Stimulated activated CD8-positive, alpha-beta memory T cell treated with anti-CD3 and anti-CD28 coated beads, Interleukin-15, amount 100 ng/mL, for 1 hour (primary cell): ENCODE data around the gene SLC13A3.

ENCODE experiments used
- DNase-seq: peaks from one replicate; pipeline ENCODE4 v3.0.0-alpha.2; 2020; ENCODE audit warnings: low read depth

The SLC13A3 gene

GRCh38 chr20:46555370-46555956 lies 95.8 kb downstream of the SLC13A3 start:
- no peak for DNase-seq

- no peak for DNase-seq
Measured at GRCh38 chr20:46554828-46555227, 96.4 kb downstream of the SLC13A3 start.

- DNase-seq, result no peak
Measured at GRCh38 chr20:46553926-46554325, 97.3 kb downstream of the SLC13A3 start.

GRCh38 chr20:46552460-46553420 lies 98.5 kb downstream of the SLC13A3 start:
- no peak for DNase-seq

GRCh38 chr20:46551522-46552381 lies 99.5 kb downstream of the SLC13A3 start:
- DNase-seq, result no peak

- no peak for DNase-seq
Measured at GRCh38 chr20:46550461-46550860, 100.8 kb downstream of the SLC13A3 start, which contains the start of gene OCSTAMP. TSS of gene OCSTAMP (minus strand) at chr20:46550654. CDS start at chr20:46550560, 94 bp downstream.

- no peak for DNase-seq
Measured at GRCh38 chr20:46549188-46549972, 101.9 kb downstream of the SLC13A3 start.

GRCh38 chr20:46548688-46549087 lies 102.6 kb downstream of the SLC13A3 start:
- DNase-seq, result no peak

GRCh38 chr20:46547995-46548394 lies 103.3 kb downstream of the SLC13A3 start:
- DNase-seq, result no peak

- no peak for DNase-seq
Measured at GRCh38 chr20:46546936-46547335, 104.3 kb downstream of the SLC13A3 start.

- DNase-seq, result no peak
Measured at GRCh38 chr20:46546298-46546697, 105.0 kb downstream of the SLC13A3 start.

- DNase-seq, result no peak
Measured at GRCh38 chr20:46545827-46546138, 105.5 kb downstream of the SLC13A3 start.

- no peak for DNase-seq
Measured at GRCh38 chr20:46545077-46545826, 106.0 kb downstream of the SLC13A3 start.

- no peak for DNase-seq
Measured at GRCh38 chr20:46544576-46544975, 106.7 kb downstream of the SLC13A3 start.

- no peak for DNase-seq
Measured at GRCh38 chr20:46543959-46544358, 107.3 kb downstream of the SLC13A3 start.

GRCh38 chr20:46543033-46543432 lies 108.2 kb downstream of the SLC13A3 start:
- no peak for DNase-seq

- DNase-seq, result no peak
Measured at GRCh38 chr20:46541229-46541935, 109.9 kb downstream of the SLC13A3 start.

GRCh38 chr20:46539113-46539512 lies 112.1 kb downstream of the SLC13A3 start:
- no peak for DNase-seq

GRCh38 chr20:46530640-46531039 lies 120.6 kb downstream of the SLC13A3 start:
- no peak for DNase-seq

- no peak for DNase-seq
Measured at GRCh38 chr20:46523696-46524328, 127.4 kb downstream of the SLC13A3 start.
